Activated T-helper 1 cell treated with anti-CD3 and anti-CD28 coated beads, Interleukin-12 subunit alpha, Interleukin-12 subunit beta, Interleukin-2, Interleukin-4 antibody, amounts not matched to agents 30 ng/mL and 10 ng/mL and 1 ng/mL, durations not matched to agents 14 hours and 24 hours and 36 hours (primary cell): ENCODE results near the gene HCN2. TPM values are rescaled to one million over a fixed set of nuclear protein-coding genes. Genes with fewer than 3 reads are reported as not detected.

Experiments
- DNase-seq: peaks from one replicate; pipeline ENCODE4 v3.0.0; 2021; ENCODE audit warnings: low spot score
- H3K27ac Mint-ChIP-seq: one replicate; pipeline ENCODE4 v1.8.0; 2021; ENCODE audit warnings: mild to moderate bottlenecking, mixed read lengths
- H3K27me3 Mint-ChIP-seq: one replicate; pipeline ENCODE4 v1.8.0; 2022; ENCODE audit warnings: mild to moderate bottlenecking, moderate library complexity, mixed read lengths; ENCODE audit not compliant: insufficient read depth
- H3K36me3 Mint-ChIP-seq: one replicate; pipeline ENCODE4 v1.8.0; 2021; ENCODE audit warnings: low read depth, mixed read lengths
- H3K4me1 Mint-ChIP-seq: one replicate; pipeline ENCODE4 v1.8.0; 2021; ENCODE audit warnings: low read depth, mixed read lengths
- H3K4me3 Mint-ChIP-seq: one replicate; pipeline ENCODE4 v1.8.0; 2021; ENCODE audit warnings: mild to moderate bottlenecking, moderate library complexity, mixed read lengths
- H3K9me3 Mint-ChIP-seq: one replicate; pipeline ENCODE4 v1.8.0; 2021; ENCODE audit warnings: mixed read lengths
- intact Hi-C: fragments of 100-400 bp; cut with micrococcal nuclease; formaldehyde crosslinking; loops from one replicate; pipeline ENCODE4 v1.15.1; 2024
- total RNA-seq: library from RNA; stranded (reverse); gene quantifications from 2 replicates; pipeline ENCODE4 v1.2.3, GENCODE V29; 2022

Gene HCN2
- total RNA-seq, 1 donor from 2014 or later = 1.1 TPM

DNA sequence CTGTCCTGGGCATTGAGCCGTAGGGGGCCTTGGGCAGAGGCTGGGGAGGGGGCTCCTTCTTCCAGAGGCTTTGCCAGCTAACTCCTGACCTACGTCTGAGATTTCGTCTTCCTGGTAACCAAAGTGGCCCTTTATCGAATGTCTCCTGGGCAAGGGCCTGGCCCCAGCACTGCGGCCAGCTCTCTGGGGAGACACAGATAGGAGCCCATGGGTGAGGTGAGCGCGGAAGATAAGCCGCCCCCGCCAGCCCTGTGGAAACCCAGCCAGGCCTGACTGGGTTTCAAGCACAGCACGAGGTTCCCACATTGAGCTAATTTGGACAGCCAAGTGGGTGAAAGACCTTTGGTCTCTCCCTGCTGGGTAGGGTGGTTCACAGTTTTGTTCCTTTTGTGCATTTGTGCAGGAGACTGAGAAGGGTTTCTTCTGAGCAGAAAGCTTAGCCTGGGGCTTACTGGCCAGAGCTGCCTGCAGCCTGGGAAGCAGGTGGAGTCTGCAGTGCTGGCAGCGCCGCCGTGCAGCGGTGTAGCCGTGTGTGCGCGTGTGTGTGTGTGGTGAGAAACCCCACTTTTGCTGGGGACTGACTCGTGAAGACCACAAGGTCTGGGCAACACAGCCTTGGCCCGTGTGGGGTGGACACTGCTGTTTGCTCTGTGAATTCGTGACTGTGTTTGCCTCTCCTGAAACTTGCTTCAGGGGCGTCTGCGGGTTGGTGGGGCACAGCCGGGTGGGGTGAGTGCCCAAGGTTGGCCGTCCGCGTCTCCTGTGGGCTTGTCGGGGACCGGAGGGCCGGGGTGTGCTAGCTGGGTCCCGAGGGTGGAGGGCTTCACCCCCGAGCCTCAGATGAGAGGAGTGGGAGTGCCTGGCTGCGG lies 14.8 kb upstream of the HCN2 start:
- H3K27ac Mint-ChIP-seq = peak overlapping the region; percentile 55
- H3K4me3 Mint-ChIP-seq = peak overlapping the region; percentile 51
- intact Hi-C loops = no loop called here
- DNase-seq = no peak
- peaks cover 4% of the 10 kb centered on the region for H3K27me3 Mint-ChIP-seq
- H3K9me3 Mint-ChIP-seq = no peaks in the 10 kb centered on the region
- peaks cover 25% of the 10 kb centered on the region for H3K4me1 Mint-ChIP-seq
- H3K36me3 Mint-ChIP-seq = peaks cover 4% of the 10 kb centered on the region

DNA sequence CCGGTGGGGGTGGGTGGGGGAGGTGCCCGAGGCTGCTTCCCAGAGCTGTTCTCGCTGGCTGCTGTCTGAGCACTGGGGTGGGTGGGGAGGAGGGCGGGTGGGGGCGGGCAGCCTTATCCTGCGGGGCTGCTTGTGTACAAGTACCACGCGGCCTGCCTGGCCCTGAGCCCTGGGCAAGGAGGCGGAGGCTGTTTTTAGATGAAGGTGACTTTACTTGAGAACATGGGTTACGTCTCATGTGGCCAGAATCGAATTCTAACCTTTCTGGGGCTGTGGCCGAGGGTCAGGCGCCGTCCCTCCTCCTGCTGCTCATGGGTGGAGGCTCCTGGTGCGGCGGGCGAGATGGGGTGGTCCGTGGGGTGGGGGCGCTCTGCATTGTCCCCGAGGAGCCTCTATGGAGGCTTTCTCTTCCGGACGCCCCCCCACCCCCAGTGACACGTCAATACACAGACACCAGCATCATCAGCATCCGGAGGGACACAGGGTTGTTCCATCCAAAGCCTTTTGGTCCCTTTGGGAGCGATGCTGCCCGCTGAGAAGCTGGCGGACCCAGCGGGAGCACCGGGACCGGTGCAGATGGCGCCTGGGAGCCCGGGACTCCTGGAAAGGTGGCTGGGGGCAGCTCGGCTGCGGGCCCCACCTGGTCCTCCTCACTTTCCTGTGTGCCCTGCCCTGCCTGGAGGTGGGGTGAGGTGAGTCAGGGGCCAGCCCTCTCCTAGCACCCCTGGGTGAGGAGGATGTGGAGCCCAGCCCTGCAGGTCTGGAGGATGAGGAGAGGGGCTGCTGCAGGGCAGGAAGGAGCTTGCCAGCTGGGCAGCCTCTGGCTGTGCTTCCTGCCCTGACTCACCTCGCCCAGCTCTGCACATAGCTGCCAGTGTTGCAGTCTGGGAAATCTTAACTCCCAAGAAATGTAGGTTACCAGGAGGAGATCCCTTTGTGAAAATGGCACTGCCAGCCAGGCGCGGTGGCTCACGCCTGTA lies 13.9 kb upstream of the HCN2 start:
- peaks cover 4% of the 10 kb centered on the region for H3K36me3 Mint-ChIP-seq
- H3K4me1 Mint-ChIP-seq = peaks cover 24% of the 10 kb centered on the region
- no peak overlapping the region for H3K4me3 Mint-ChIP-seq
- no peaks in the 10 kb centered on the region for H3K9me3 Mint-ChIP-seq
- no peak overlapping the region for H3K27ac Mint-ChIP-seq
- H3K27me3 Mint-ChIP-seq = peaks cover 4% of the 10 kb centered on the region
- no peak for DNase-seq
- intact Hi-C loops = no loop called here

DNA sequence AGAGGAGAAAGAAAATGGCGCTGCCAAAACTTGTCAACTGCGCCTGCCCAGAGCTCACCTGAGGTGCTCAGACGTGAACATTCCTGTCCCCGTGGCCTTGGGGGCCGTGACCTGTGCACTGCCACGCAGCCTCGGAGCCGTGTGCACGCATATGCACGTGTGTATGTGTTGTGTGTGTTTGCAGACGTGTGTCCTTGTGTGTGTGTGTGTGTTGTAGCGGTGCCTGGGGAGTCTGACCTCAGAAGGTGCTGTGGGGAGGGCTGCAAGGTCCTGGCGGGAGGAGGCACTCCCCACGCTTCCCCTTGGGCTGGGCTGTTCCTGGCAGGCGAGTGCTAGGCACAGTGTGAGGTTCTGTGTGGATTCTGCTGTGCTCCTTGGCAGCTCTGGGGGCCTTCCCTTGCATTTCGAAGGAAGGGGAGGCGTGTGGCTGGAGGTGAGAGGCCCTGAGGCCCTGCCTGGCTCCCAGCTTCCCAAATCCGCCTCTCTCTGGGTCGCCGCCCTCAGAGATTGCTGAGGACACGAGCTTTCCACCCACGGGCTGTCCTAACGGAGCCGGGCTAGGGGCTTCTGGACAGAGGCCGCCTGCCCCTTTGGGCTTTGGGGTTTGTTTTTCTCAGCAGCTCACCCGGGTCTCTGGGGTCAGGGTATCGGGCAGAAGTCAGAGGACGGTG lies 12.8 kb upstream of the HCN2 start:
- Mint-ChIP-seq H3K27ac (no peak overlapping the region), H3K27me3 (no peaks in the 10 kb centered on the region), H3K36me3 (peaks cover 4% of the 10 kb centered on the region), H3K4me3 (no peak overlapping the region), H3K4me1 (peaks cover 15% of the 10 kb centered on the region), H3K9me3 (no peaks in the 10 kb centered on the region)
- no peak for DNase-seq
- intact Hi-C loops = no loop called here

DNA sequence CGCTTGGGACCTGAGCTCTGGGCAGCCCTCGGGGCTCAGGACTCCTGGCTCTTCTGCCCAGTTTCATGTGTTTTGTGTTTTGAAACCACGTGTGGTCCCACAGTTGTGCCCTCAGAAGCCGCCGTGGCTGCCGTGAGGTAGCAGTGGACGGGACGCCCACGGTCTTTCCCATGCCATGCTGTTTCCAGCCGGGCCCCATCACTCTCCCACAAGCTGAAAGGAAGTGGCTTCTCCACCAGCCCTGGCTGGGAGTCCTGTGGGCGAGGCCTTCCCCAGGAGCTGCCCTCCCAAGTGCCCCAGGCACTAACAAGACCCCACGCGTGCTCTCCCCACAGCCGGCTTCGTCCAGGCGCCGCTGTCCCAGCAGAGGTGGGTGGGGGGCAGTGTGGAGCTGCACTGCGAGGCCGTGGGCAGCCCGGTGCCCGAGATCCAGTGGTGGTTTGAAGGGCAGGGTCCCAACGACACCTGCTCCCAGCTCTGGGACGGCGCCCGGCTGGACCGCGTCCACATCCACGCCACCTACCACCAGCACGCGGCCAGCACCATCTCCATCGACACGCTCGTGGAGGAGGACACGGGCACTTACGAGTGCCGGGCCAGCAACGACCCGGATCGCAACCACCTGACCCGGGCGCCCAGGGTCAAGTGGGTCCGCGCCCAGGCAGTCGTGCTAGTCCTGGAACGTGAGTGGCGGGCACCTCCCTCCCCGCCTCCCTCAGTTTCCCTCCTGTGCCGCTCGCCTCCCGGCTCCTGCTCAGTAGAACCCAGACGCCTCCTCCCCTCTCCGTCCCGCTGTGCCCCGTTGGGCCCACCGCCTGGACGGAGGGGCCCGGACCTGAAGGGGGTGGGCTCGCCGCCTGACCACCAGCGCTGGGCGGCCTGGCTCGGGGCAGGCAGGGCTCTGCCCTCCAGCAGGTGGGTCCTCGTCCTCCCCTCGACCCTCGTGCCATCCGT lies 12.0 kb upstream of the HCN2 start:
- Mint-ChIP-seq H3K9me3 (no peaks in the 10 kb centered on the region), H3K4me1 (peaks cover 11% of the 10 kb centered on the region), H3K4me3 (no peak overlapping the region), H3K27ac (no peak overlapping the region), H3K36me3 (peaks cover 4% of the 10 kb centered on the region), H3K27me3 (no peaks in the 10 kb centered on the region)
- intact Hi-C loops = no loop called here
- DNase-seq = no peak

DNA sequence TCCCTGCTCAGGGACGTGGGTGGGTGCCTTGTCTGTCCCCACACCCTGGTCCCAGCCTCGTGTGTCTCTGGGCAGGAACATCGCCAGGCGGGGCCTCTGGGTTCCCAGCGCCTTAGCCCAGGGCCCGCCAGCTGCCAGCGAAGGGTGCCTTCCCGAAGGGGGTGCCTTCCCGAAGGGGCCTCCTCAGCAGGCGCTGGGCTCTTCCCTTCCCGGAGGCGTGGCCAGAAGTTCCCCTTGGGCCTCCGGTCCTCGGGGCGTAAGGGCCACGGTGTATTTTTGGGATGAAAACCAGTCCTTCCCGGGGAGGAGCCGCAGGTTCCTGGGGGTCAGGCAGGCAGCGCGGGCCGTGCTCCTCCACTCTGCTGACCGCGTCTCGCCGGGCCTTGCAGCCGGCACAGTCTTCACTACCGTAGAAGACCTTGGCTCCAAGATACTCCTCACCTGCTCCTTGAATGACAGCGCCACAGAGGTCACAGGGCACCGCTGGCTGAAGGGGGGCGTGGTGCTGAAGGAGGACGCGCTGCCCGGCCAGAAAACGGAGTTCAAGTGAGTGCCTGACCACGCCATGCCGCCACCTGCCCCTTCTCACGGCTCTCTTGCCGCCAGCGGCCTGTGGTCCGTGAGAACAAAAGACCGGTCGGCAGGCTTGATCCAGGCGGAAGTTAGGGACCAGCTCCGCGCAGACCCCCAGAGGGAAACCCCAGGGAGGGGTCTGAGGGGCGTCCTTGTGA lies 10.4 kb upstream of the HCN2 start:
- no peak overlapping the region for H3K27ac Mint-ChIP-seq
- no peak overlapping the region for H3K4me3 Mint-ChIP-seq
- H3K4me1 Mint-ChIP-seq = peaks cover 6% of the 10 kb centered on the region
- DNase-seq = no peak
- intact Hi-C loops = no loop called here
- no peaks in the 10 kb centered on the region for H3K27me3 Mint-ChIP-seq
- peaks cover 4% of the 10 kb centered on the region for H3K36me3 Mint-ChIP-seq
- H3K9me3 Mint-ChIP-seq = no peaks in the 10 kb centered on the region

DNA sequence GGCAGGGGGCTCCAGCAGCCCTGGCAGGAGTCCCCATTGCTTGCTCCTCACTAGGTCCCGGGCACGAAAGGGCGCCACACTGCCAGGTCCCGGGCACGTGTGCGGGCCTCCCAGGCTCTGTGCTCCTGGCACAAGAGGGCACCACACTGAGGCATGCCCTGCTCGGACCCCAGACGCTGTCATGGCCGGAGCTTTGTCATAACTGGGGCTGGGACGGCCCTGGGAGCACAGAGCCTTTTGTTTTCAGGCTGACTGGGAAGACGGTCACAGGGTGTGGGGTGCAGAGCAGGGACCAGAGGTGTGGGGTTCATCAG lies 9.9 kb upstream of the HCN2 start:
- no peaks in the 10 kb centered on the region for H3K27me3 Mint-ChIP-seq
- no peak for DNase-seq
- peaks cover 4% of the 10 kb centered on the region for H3K36me3 Mint-ChIP-seq
- no peak overlapping the region for H3K4me3 Mint-ChIP-seq
- intact Hi-C loops = no loop called here
- peaks cover 4% of the 10 kb centered on the region for H3K4me1 Mint-ChIP-seq
- H3K9me3 Mint-ChIP-seq = no peaks in the 10 kb centered on the region
- no peak overlapping the region for H3K27ac Mint-ChIP-seq

DNA sequence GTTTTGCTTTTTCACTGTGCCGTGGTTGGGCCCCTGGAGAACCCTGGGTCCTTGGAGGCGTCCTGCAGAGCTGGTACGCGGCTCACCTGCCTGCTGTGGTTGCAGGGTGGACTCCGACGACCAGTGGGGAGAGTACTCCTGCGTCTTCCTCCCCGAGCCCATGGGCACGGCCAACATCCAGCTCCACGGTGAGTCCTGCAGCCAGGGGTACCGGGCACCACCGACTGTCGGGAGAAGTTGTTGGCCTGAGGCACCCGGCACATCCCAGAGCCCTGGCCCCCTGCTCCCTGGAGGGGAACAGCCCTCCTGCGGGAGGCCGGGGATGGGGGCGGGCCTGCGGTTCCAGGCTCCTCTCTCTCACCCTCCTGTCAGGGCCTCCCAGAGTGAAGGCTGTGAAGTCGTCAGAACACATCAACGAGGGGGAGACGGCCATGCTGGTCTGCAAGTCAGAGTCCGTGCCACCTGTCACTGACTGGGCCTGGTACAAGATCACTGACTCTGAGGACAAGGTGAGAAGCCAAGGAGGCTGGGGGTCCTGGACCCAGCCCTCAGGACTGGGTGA lies 9.3 kb upstream of the HCN2 start:
- intact Hi-C loops = no loop called here
- Mint-ChIP-seq H3K27me3 (no peaks in the 10 kb centered on the region), H3K36me3 (peaks cover 2% of the 10 kb centered on the region), H3K27ac (no peak overlapping the region), H3K9me3 (no peaks in the 10 kb centered on the region), H3K4me3 (no peak overlapping the region), H3K4me1 (no peaks in the 10 kb centered on the region)
- no peak for DNase-seq

DNA sequence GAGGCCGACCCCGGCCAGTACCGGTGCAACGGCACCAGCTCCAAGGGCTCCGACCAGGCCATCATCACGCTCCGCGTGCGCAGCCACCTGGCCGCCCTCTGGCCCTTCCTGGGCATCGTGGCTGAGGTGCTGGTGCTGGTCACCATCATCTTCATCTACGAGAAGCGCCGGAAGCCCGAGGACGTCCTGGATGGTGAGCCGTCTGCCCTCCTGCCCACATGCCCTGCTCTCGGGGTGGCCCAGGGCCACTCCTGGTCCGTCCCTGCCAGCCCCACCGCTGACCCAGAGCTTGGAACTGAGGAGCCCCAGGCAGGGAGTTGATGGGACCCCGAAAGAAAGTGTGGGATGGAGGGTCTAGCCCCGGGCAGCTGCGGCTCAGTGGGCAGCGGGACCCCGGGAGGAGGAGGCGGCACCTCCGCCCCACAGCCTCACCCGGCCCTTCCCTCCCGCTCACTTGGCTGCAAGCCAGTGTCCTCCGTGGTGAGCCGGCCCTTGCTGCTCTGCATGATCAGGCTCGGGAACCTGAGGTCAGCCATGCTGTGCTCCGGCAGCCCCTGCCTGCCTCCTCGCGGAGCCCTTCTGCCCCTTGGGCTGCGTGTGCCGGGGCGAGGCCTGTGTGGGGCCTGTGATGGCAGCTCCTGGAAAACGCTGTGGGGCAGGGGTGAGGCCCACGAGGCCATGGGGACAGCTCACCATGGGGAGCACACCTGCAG lies 8.1 kb upstream of the HCN2 start:
- intact Hi-C loops = no loop called here
- Mint-ChIP-seq H3K9me3 (no peaks in the 10 kb centered on the region), H3K36me3 (peaks cover 2% of the 10 kb centered on the region), H3K4me3 (no peak overlapping the region), H3K4me1 (no peaks in the 10 kb centered on the region), H3K27ac (no peak overlapping the region), H3K27me3 (peaks cover 2% of the 10 kb centered on the region)
- no peak for DNase-seq

DNA sequence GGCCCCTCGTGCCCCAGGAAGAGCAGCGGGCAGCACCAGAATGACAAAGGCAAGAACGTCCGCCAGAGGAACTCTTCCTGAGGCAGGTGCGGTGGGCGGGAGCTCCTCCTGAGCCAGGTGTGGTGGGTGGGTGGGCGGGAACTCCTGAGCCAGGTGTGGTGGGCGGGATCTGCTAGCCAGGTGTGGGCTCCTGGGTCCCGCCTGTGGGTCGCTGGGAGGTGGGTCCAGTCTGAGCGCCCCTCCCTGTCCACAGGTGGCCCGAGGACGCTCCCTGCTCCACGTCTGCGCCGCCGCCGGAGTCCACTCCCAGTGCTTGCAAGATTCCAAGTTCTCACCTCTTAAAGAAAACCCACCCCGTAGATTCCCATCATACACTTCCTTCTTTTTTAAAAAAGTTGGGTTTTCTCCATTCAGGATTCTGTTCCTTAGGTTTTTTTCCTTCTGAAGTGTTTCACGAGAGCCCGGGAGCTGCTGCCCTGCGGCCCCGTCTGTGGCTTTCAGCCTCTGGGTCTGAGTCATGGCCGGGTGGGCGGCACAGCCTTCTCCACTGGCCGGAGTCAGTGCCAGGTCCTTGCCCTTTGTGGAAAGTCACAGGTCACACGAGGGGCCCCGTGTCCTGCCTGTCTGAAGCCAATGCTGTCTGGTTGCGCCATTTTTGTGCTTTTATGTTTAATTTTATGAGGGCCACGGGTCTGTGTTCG lies 7.0 kb upstream of the HCN2 start:
- no peaks in the 10 kb centered on the region for H3K9me3 Mint-ChIP-seq
- no peaks in the 10 kb centered on the region for H3K4me1 Mint-ChIP-seq
- H3K27ac Mint-ChIP-seq = no peak overlapping the region
- H3K36me3 Mint-ChIP-seq = peaks cover 2% of the 10 kb centered on the region
- intact Hi-C loops = no loop called here
- peaks cover 2% of the 10 kb centered on the region for H3K27me3 Mint-ChIP-seq
- no peak for DNase-seq
- no peak overlapping the region for H3K4me3 Mint-ChIP-seq

DNA sequence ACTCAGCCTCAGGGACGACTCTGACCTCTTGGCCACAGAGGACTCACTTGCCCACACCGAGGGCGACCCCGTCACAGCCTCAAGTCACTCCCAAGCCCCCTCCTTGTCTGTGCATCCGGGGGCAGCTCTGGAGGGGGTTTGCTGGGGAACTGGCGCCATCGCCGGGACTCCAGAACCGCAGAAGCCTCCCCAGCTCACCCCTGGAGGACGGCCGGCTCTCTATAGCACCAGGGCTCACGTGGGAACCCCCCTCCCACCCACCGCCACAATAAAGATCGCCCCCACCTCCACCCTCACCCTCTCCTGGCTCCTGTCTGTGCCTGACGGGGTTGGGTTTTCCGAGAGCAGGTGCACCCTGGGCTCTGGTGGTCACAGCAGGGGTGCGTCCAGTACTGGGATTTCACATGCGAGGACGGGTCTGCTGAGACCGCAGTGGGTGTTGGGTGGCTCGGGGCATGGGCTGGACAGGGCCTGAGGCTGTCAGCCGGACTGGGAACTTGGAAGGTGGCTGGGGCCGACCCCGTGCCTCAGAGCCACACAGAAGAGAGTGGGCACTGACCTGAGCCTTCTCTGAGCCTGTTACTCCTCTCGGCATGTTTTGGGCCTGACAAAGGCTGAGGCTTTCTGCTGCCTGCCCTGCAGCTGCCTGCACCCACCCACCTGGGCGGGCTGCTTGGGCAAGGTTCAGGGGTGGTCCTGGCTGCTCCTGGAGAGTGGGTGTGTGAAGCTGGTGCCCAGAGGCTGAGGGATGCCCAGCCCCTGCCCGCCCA lies 6.3 kb upstream of the HCN2 start:
- H3K9me3 Mint-ChIP-seq = no peaks in the 10 kb centered on the region
- H3K27me3 Mint-ChIP-seq = peaks cover 3% of the 10 kb centered on the region
- no peaks in the 10 kb centered on the region for H3K4me1 Mint-ChIP-seq
- no peak overlapping the region for H3K4me3 Mint-ChIP-seq
- H3K36me3 Mint-ChIP-seq = peaks cover 2% of the 10 kb centered on the region
- intact Hi-C loops = no loop called here
- DNase-seq = no peak
- H3K27ac Mint-ChIP-seq = no peak overlapping the region
